ENCODE data around the gene LOXL1. TPM values are rescaled to one million over a fixed set of nuclear protein-coding genes. Genes with fewer than 3 reads are reported as not detected.

The LOXL1 gene, protein sequence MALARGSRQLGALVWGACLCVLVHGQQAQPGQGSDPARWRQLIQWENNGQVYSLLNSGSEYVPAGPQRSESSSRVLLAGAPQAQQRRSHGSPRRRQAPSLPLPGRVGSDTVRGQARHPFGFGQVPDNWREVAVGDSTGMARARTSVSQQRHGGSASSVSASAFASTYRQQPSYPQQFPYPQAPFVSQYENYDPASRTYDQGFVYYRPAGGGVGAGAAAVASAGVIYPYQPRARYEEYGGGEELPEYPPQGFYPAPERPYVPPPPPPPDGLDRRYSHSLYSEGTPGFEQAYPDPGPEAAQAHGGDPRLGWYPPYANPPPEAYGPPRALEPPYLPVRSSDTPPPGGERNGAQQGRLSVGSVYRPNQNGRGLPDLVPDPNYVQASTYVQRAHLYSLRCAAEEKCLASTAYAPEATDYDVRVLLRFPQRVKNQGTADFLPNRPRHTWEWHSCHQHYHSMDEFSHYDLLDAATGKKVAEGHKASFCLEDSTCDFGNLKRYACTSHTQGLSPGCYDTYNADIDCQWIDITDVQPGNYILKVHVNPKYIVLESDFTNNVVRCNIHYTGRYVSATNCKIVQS
- total RNA-seq (1 to 10 TPM; 1.3 to 1.5 TPM), polyA plus RNA-seq (3.1 TPM)

- Histone ChIP-seq H3K36me3 (ENCODE audit: insufficient read depth, low read length) (no peaks in the 10 kb centered on the region), H3K4me3 (ENCODE audit: low read length) (peak within 1 kb of the TSS; percentile 39), H3K27me3 (ENCODE audit: insufficient read depth, low read length, poor library complexity, severe bottlenecking) (no peaks in the 10 kb centered on the region), H3K4me1 (ENCODE audit: insufficient read depth, low read length) (peaks cover 23% of the 10 kb centered on the region), H3K27ac (ENCODE audit: low read depth, low read length) (no peak within 1 kb of the TSS), H3K9me3 (ENCODE audit: low read length) (no peaks in the 10 kb centered on the region)
- DNase-seq, result no peak
- Mint-ChIP-seq H3K4me3 (peak within 1 kb of the TSS; percentile 59 to 89 (median 77)), H3K4me1 (peaks cover 32 to 56% (median 43%) of the 10 kb centered on the region in 3 donors), H3K27me3 (no peaks in the 10 kb centered on the region), H3K27ac (peak within 1 kb of the TSS; percentile 47 to 87 (median 68)), H3K36me3 (no peaks in the 10 kb centered on the region), H3K9me3 (no peaks in the 10 kb centered on the region)
- POLR2A ChIA-PET, result interaction anchor here (0.6 kb wide), 1 partner anchor 1015 kb away, joined by 4 read pairs; no protein-coding TSS in a partner anchor
- CTCF ChIA-PET, result interaction anchor here (1.6 to 2.5 kb wide), 5 partner anchors 11 to 33 kb away, joined by 5 to 11 read pairs (median 8); no protein-coding TSS in a partner anchor
Observed at GRCh38 chr15:73926219-73927002, at the start of gene LOXL1. LOXL1 (plus strand) TSS chr15:73926462; CDS start chr15:73926784, 322 bp downstream.

DNA sequence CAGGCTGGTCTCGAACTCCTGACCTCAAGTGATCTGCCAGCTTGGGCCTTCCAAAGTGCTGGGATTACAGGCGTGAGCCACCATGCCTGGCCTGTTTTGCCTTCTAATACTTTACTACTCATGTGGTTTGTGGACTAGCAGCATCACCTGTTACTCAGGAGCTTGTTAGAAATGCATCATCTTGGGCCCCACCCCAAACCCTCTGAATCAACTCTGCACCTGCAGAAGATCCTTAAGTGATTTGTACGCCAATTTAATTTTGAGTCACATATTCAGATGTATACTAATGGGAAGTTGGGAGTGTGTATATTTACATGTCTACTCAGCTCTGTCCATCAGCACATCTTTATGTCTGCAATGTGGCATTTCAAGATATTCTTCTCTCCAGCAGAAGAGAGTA, 46.8 kb upstream of the LOXL1 start:
- Mint-ChIP-seq H3K9me3 (no peaks in the 10 kb centered on the region), H3K27ac (peak overlapping the region in 1 of 8 donors; percentile 33), H3K27me3 (peaks cover 9 to 40% of the 10 kb centered on the region in 2 donors), H3K4me3 (no peak overlapping the region), H3K4me1 (no peaks in the 10 kb centered on the region), H3K36me3 (no peaks in the 10 kb centered on the region)
- H3K27ac ChIP-seq (ENCODE audit: low read depth, low read length), result no peak overlapping the region
- H3K27me3 ChIP-seq (ENCODE audit: insufficient read depth, low read length, poor library complexity, severe bottlenecking), result no peaks in the 10 kb centered on the region
- DNase-seq, result no peak
- H3K36me3 ChIP-seq (ENCODE audit: insufficient read depth, low read length), result no peaks in the 10 kb centered on the region
- ChIA-PET POLR2A (no interaction called here), CTCF (no interaction called here)
- no peaks in the 10 kb centered on the region for H3K9me3 ChIP-seq (ENCODE audit: low read length)
- H3K4me3 ChIP-seq (ENCODE audit: low read length), result no peak overlapping the region
- no peaks in the 10 kb centered on the region for H3K4me1 ChIP-seq (ENCODE audit: insufficient read depth, low read length)

GRCh38 chr15:73881579-73882320, 44.5 kb upstream of the LOXL1 start:
- no peak for DNase-seq
- Mint-ChIP-seq H3K4me3 (no peak overlapping the region), H3K9me3 (no peaks in the 10 kb centered on the region), H3K36me3 (no peaks in the 10 kb centered on the region), H3K27me3 (peaks cover 7 to 34% of the 10 kb centered on the region in 2 donors), H3K27ac (no peak overlapping the region), H3K4me1 (no peaks in the 10 kb centered on the region)
- ChIA-PET CTCF (interaction anchor here (1.6 kb wide), 1 partner anchor 12 kb away, joined by 3 read pairs; no protein-coding TSS in a partner anchor), POLR2A (no interaction called here)
- Histone ChIP-seq H3K4me1 (ENCODE audit: insufficient read depth, low read length) (no peaks in the 10 kb centered on the region), H3K36me3 (ENCODE audit: insufficient read depth, low read length) (no peaks in the 10 kb centered on the region), H3K9me3 (ENCODE audit: low read length) (no peaks in the 10 kb centered on the region), H3K4me3 (ENCODE audit: low read length) (no peak overlapping the region), H3K27me3 (ENCODE audit: insufficient read depth, low read length, poor library complexity, severe bottlenecking) (no peaks in the 10 kb centered on the region), H3K27ac (ENCODE audit: low read depth, low read length) (no peak overlapping the region)

GRCh38 chr15:73882761-73883419, 43.4 kb upstream of the LOXL1 start:
- Histone ChIP-seq H3K27ac (ENCODE audit: low read depth, low read length) (no peak overlapping the region), H3K36me3 (ENCODE audit: insufficient read depth, low read length) (no peaks in the 10 kb centered on the region), H3K4me1 (ENCODE audit: insufficient read depth, low read length) (no peaks in the 10 kb centered on the region), H3K4me3 (ENCODE audit: low read length) (no peak overlapping the region), H3K27me3 (ENCODE audit: insufficient read depth, low read length, poor library complexity, severe bottlenecking) (no peaks in the 10 kb centered on the region), H3K9me3 (ENCODE audit: low read length) (no peaks in the 10 kb centered on the region)
- Mint-ChIP-seq H3K4me1 (no peaks in the 10 kb centered on the region), H3K4me3 (no peak overlapping the region), H3K36me3 (no peaks in the 10 kb centered on the region), H3K27ac (no peak overlapping the region), H3K9me3 (no peaks in the 10 kb centered on the region), H3K27me3 (peaks cover 7 to 28% of the 10 kb centered on the region in 2 donors)
- POLR2A ChIA-PET, result no interaction called here
- no peak for DNase-seq
- CTCF ChIA-PET, result interaction anchor here (1.6 kb wide), 1 partner anchor 11 kb away, joined by 3 read pairs; no protein-coding TSS in a partner anchor

GRCh38 chr15:73884159-73884558, 42.1 kb upstream of the LOXL1 start:
- H3K9me3 ChIP-seq (ENCODE audit: low read length), result no peaks in the 10 kb centered on the region
- Mint-ChIP-seq H3K27ac (no peak overlapping the region), H3K36me3 (no peaks in the 10 kb centered on the region), H3K27me3 (peaks cover 8 to 32% of the 10 kb centered on the region in 2 donors), H3K4me1 (no peaks in the 10 kb centered on the region), H3K4me3 (no peak overlapping the region), H3K9me3 (no peaks in the 10 kb centered on the region)
- no peak for DNase-seq
- ChIA-PET CTCF (no interaction called here), POLR2A (no interaction called here)
- H3K4me3 ChIP-seq (ENCODE audit: low read length), result no peak overlapping the region
- H3K4me1 ChIP-seq (ENCODE audit: insufficient read depth, low read length), result no peaks in the 10 kb centered on the region
- no peak overlapping the region for H3K27ac ChIP-seq (ENCODE audit: low read depth, low read length)
- H3K27me3 ChIP-seq (ENCODE audit: insufficient read depth, low read length, poor library complexity, severe bottlenecking), result no peaks in the 10 kb centered on the region
- no peaks in the 10 kb centered on the region for H3K36me3 ChIP-seq (ENCODE audit: insufficient read depth, low read length)

DNA sequence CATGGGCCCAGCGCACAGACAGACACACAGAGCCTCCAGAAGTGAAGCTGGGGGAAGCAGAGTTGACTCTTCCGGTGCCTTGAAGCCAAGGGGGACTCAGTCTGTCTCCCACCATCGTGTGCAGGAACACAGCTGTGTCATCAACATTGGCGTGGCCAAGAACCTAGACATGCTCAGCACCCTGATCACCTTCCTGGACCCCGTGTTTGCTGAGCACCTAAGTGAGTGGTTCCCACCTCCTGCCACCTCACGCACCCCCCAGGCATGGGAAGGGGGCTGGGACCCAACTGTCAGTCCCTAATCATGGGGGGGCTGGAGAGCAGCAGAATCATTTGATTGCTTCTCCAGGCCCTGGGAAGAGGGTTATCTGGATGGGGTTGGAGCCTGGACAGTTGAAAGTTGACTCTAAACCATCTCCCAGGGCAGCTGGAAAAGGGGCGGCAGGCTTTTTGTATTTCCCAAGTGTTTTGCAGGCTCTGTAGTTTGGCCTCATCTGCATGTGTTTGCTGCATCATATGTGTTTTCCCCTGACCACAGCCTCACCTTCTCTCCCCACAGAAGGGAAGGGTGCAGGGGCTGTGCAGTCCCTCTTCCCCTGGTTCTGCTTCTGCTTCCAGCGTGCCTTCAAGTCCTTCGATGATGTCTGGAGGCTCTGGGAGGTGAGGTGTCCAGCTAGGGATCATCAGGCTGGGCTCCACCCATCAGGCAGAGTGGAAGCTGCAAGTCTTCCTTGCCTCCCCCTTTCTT, 40.1 kb upstream of the LOXL1 start:
- ChIA-PET CTCF (no interaction called here), POLR2A (no interaction called here)
- Mint-ChIP-seq H3K4me3 (no peak overlapping the region), H3K27ac (peak overlapping the region in 2 of 8 donors; percentile 29 to 34), H3K36me3 (no peaks in the 10 kb centered on the region), H3K4me1 (no peaks in the 10 kb centered on the region), H3K9me3 (no peaks in the 10 kb centered on the region), H3K27me3 (peaks cover 22 to 46% of the 10 kb centered on the region in 2 donors)
- DNase-seq, result no peak
- H3K27ac ChIP-seq (ENCODE audit: low read depth, low read length), result no peak overlapping the region
- H3K4me3 ChIP-seq (ENCODE audit: low read length), result no peak overlapping the region
- H3K36me3 ChIP-seq (ENCODE audit: insufficient read depth, low read length), result no peaks in the 10 kb centered on the region
- no peaks in the 10 kb centered on the region for H3K27me3 ChIP-seq (ENCODE audit: insufficient read depth, low read length, poor library complexity, severe bottlenecking)
- H3K4me1 ChIP-seq (ENCODE audit: insufficient read depth, low read length), result no peaks in the 10 kb centered on the region
- no peaks in the 10 kb centered on the region for H3K9me3 ChIP-seq (ENCODE audit: low read length)
